SK-N-SH treated with all-trans-retinoic acid at 6 μM for 48 hours (cell line): ENCODE measurements around the gene REPS2.

Experiments
- ESRRG ChIP-seq: fragments of 250-450 bp; sonication (Bioruptor Pico); IDR thresholded peaks from 2 replicates; pipeline ENCODE4 v1.6.1; 2021; ENCODE audit warnings: mild to moderate bottlenecking
- GLIS3 ChIP-seq: fragments of 250-450 bp; sonication (Bioruptor Pico); IDR thresholded peaks from 2 replicates; pipeline ENCODE4 v1.5.0; 2020; ENCODE audit warnings: mild to moderate bottlenecking, moderate library complexity
- ISL1 ChIP-seq: fragments of 250-450 bp; sonication (Bioruptor Pico); IDR thresholded peaks from 2 replicates; pipeline ENCODE4 v2.1.2; 2022; ENCODE audit warnings: mild to moderate bottlenecking, moderate library complexity
- PATZ1 ChIP-seq: fragments of 250-450 bp; sonication (Bioruptor Pico); IDR thresholded peaks from 2 replicates; pipeline ENCODE4 v1.8.0; 2020; ENCODE audit warnings: mild to moderate bottlenecking, moderate library complexity, borderline replicate concordance
- POU6F1 ChIP-seq: fragments of 250-450 bp; sonication (Bioruptor Pico); IDR thresholded peaks from 2 replicates; pipeline ENCODE4 v1.8.0; 2021; ENCODE audit warnings: low read depth, mild to moderate bottlenecking, moderate library complexity, borderline replicate concordance
- PPARA ChIP-seq: fragments of 250-450 bp; sonication (Bioruptor Pico); IDR thresholded peaks from 2 replicates; pipeline ENCODE4 v1.5.0; 2020; ENCODE audit warnings: mild to moderate bottlenecking, borderline replicate concordance
- RARB ChIP-seq: fragments of 250-450 bp; sonication (Bioruptor Pico); IDR thresholded peaks from 2 replicates; pipeline ENCODE4 v1.8.0; 2021; ENCODE audit warnings: mild to moderate bottlenecking, moderate library complexity
- ZNF70 ChIP-seq: fragments of 450-650 bp; formaldehyde crosslinking; IDR thresholded peaks from 2 replicates; pipeline ENCODE4 v1.5.0; 2020; ENCODE audit warnings: mild to moderate bottlenecking, moderate library complexity
- ZNF8 ChIP-seq: fragments of 450-650 bp; formaldehyde crosslinking; IDR thresholded peaks from 2 replicates; pipeline ENCODE4 v1.5.0; 2020; ENCODE audit warnings: mild to moderate bottlenecking, moderate library complexity
- TF ChIP-seq, protein P1 (sequence below): fragments of 250-450 bp; sonication (Bioruptor Pico); IDR thresholded peaks from 2 replicates; pipeline ENCODE4 v1.5.0; 2020; ENCODE audit warnings: mild to moderate bottlenecking, moderate library complexity
- TF ChIP-seq, protein P2 (sequence below): fragments of 250-450 bp; sonication (Bioruptor Pico); IDR thresholded peaks from 2 replicates; pipeline ENCODE4 v1.5.1; 2021; ENCODE audit warnings: mild to moderate bottlenecking, moderate library complexity
- TF ChIP-seq, protein P3 (sequence below): fragments of 250-450 bp; sonication (Bioruptor Pico); IDR thresholded peaks from 2 replicates; pipeline ENCODE4 v1.5.1; 2020; ENCODE audit warnings: low read depth, mild to moderate bottlenecking, moderate library complexity

- TF ChIP-seq POU6F1 (CRISPR knock-in tag) (no peak), ZNF8 (CRISPR knock-in tag) (no peak), RARB (CRISPR knock-in tag) (no peak), PPARA (no peak), ZNF70 (no peak), PATZ1 (CRISPR knock-in tag) (no peak), GLIS3 (CRISPR knock-in tag) (no peak), ISL1 (no peak), ESRRG (CRISPR knock-in tag) (no peak)
- TF ChIP-seq, protein P1, sequence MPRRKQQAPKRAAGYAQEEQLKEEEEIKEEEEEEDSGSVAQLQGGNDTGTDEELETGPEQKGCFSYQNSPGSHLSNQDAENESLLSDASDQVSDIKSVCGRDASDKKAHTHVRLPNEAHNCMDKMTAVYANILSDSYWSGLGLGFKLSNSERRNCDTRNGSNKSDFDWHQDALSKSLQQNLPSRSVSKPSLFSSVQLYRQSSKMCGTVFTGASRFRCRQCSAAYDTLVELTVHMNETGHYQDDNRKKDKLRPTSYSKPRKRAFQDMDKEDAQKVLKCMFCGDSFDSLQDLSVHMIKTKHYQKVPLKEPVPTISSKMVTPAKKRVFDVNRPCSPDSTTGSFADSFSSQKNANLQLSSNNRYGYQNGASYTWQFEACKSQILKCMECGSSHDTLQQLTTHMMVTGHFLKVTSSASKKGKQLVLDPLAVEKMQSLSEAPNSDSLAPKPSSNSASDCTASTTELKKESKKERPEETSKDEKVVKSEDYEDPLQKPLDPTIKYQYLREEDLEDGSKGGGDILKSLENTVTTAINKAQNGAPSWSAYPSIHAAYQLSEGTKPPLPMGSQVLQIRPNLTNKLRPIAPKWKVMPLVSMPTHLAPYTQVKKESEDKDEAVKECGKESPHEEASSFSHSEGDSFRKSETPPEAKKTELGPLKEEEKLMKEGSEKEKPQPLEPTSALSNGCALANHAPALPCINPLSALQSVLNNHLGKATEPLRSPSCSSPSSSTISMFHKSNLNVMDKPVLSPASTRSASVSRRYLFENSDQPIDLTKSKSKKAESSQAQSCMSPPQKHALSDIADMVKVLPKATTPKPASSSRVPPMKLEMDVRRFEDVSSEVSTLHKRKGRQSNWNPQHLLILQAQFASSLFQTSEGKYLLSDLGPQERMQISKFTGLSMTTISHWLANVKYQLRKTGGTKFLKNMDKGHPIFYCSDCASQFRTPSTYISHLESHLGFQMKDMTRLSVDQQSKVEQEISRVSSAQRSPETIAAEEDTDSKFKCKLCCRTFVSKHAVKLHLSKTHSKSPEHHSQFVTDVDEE: no peak
- TF ChIP-seq, protein P2, sequence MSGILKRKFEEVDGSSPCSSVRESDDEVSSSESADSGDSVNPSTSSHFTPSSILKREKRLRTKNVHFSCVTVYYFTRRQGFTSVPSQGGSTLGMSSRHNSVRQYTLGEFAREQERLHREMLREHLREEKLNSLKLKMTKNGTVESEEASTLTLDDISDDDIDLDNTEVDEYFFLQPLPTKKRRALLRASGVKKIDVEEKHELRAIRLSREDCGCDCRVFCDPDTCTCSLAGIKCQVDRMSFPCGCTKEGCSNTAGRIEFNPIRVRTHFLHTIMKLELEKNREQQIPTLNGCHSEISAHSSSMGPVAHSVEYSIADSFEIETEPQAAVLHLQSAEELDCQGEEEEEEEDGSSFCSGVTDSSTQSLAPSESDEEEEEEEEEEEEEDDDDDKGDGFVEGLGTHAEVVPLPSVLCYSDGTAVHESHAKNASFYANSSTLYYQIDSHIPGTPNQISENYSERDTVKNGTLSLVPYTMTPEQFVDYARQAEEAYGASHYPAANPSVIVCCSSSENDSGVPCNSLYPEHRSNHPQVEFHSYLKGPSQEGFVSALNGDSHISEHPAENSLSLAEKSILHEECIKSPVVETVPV (CRISPR knock-in tag): no peak
- TF ChIP-seq, protein P3, sequence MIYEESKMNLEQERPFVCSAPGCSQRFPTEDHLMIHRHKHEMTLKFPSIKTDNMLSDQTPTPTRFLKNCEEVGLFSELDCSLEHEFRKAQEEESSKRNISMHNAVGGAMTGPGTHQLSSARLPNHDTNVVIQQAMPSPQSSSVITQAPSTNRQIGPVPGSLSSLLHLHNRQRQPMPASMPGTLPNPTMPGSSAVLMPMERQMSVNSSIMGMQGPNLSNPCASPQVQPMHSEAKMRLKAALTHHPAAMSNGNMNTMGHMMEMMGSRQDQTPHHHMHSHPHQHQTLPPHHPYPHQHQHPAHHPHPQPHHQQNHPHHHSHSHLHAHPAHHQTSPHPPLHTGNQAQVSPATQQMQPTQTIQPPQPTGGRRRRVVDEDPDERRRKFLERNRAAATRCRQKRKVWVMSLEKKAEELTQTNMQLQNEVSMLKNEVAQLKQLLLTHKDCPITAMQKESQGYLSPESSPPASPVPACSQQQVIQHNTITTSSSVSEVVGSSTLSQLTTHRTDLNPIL (CRISPR knock-in tag): no peak
These were observed 91.8 kb downstream of the REPS2 start for GRCh38 chrX:17038277-17038676.
